Neuron (in vitro differentiated cells): ENCODE data around the gene S100A3.
A peak's percentile ranks its signal among the peaks of the same experiment; 100 is the strongest.
"Not testable (repeated sequence)": the region's sequence is repeated elsewhere in the genome, so short reads cannot be mapped to it uniquely, and the experiment has no call there.

Experiments
- H2AFZ ChIP-seq: one replicate; pipeline ENCODE4 v1.6.1; 2013; ENCODE audit warnings: low read depth, mild to moderate bottlenecking, inconsistent platforms, low read length, moderate library complexity
- H3K27me3 ChIP-seq: one replicate; pipeline ENCODE4 v1.6.1; 2013; ENCODE audit warnings: low read length; ENCODE audit not compliant: insufficient read depth
- H3K36me3 ChIP-seq: one replicate; pipeline ENCODE4 v1.6.1; 2013; ENCODE audit warnings: low read length; ENCODE audit not compliant: insufficient read depth
- H3K4me1 ChIP-seq: one replicate; pipeline ENCODE4 v1.6.1; 2013; ENCODE audit warnings: low read length; ENCODE audit not compliant: insufficient read depth
- H3K4me3 ChIP-seq: 2 replicates; pipeline ENCODE4 v1.5.1; 2013; ENCODE audit warnings: mild to moderate bottlenecking, low read length, moderate library complexity
- H3K9me3 ChIP-seq: one replicate; pipeline ENCODE4 v1.6.1; 2013; ENCODE audit warnings: low read length

Gene S100A3

GRCh38 chr1:153533689-153534201, 15.3 kb downstream of the S100A3 start:
- Histone ChIP-seq H2AFZ (peak overlapping the region; percentile 41), H3K36me3 (no peaks in the 10 kb centered on the region), H3K9me3 (no peaks in the 10 kb centered on the region), H3K4me3 (no peak overlapping the region), H3K27me3 (peaks cover 44% of the 10 kb centered on the region), H3K4me1 (peaks cover 3% of the 10 kb centered on the region)

GRCh38 chr1:153532769-153533599, 16.1 kb downstream of the S100A3 start:
- H3K4me3 ChIP-seq = no peak overlapping the region
- H3K27me3 ChIP-seq = peaks cover 44% of the 10 kb centered on the region
- H2AFZ ChIP-seq = peak overlapping the region; percentile 41
- H3K4me1 ChIP-seq = peaks cover 3% of the 10 kb centered on the region
- H3K36me3 ChIP-seq = no peaks in the 10 kb centered on the region
- H3K9me3 ChIP-seq = no peaks in the 10 kb centered on the region

GRCh38 chr1:153532181-153532580, 16.9 kb downstream of the S100A3 start:
- Histone ChIP-seq H3K4me3 (no peak overlapping the region), H3K36me3 (no peaks in the 10 kb centered on the region), H3K27me3 (peaks cover 44% of the 10 kb centered on the region), H3K4me1 (peaks cover 3% of the 10 kb centered on the region), H3K9me3 (no peaks in the 10 kb centered on the region), H2AFZ (no peak overlapping the region)

- Histone ChIP-seq H3K4me1 (peaks cover 3% of the 10 kb centered on the region), H3K4me3 (no peak overlapping the region), H2AFZ (no peak overlapping the region), H3K36me3 (no peaks in the 10 kb centered on the region), H3K27me3 (peaks cover 42% of the 10 kb centered on the region), H3K9me3 (no peaks in the 10 kb centered on the region)
These were observed 17.4 kb downstream of the S100A3 start for GRCh38 chr1:153531638-153532037.

- no peak overlapping the region for H2AFZ ChIP-seq
- no peak overlapping the region for H3K4me3 ChIP-seq
- no peaks in the 10 kb centered on the region for H3K9me3 ChIP-seq
- H3K4me1 ChIP-seq = peaks cover 2% of the 10 kb centered on the region
- H3K27me3 ChIP-seq = peaks cover 8% of the 10 kb centered on the region
- H3K36me3 ChIP-seq = no peaks in the 10 kb centered on the region
These were observed 21.4 kb downstream of the S100A3 start for GRCh38 chr1:153527683-153528040.

GRCh38 chr1:153527023-153527682, 21.9 kb downstream of the S100A3 start:
- no peaks in the 10 kb centered on the region for H3K36me3 ChIP-seq
- H3K4me3 ChIP-seq = no peak overlapping the region
- H2AFZ ChIP-seq = no peak overlapping the region
- peaks cover 2% of the 10 kb centered on the region for H3K4me1 ChIP-seq
- H3K27me3 ChIP-seq = peaks cover 6% of the 10 kb centered on the region
- no peaks in the 10 kb centered on the region for H3K9me3 ChIP-seq

GRCh38 chr1:153526132-153526543, 22.9 kb downstream of the S100A3 start:
- H3K4me3 ChIP-seq = no peak overlapping the region
- no peaks in the 10 kb centered on the region for H3K36me3 ChIP-seq
- H3K9me3 ChIP-seq = no peaks in the 10 kb centered on the region
- peaks cover 2% of the 10 kb centered on the region for H3K4me1 ChIP-seq
- peaks cover 3% of the 10 kb centered on the region for H3K27me3 ChIP-seq
- H2AFZ ChIP-seq = no peak overlapping the region

GRCh38 chr1:153525088-153525728, 23.9 kb downstream of the S100A3 start:
- Histone ChIP-seq H3K4me1 (peaks cover 2% of the 10 kb centered on the region), H2AFZ (no peak overlapping the region), H3K4me3 (no peak overlapping the region), H3K9me3 (no peaks in the 10 kb centered on the region), H3K27me3 (no peaks in the 10 kb centered on the region), H3K36me3 (no peaks in the 10 kb centered on the region)

GRCh38 chr1:153522353-153523048, 26.6 kb downstream of the S100A3 start:
- not testable (repeated sequence) for H3K4me3 ChIP-seq, H3K4me1 ChIP-seq, H3K36me3 ChIP-seq, H3K9me3 ChIP-seq, H3K27me3 ChIP-seq, H2AFZ ChIP-seq

GRCh38 chr1:153521808-153522207, 27.2 kb downstream of the S100A3 start:
- H3K9me3 ChIP-seq, H2AFZ ChIP-seq, H3K4me3 ChIP-seq, H3K27me3 ChIP-seq, H3K36me3 ChIP-seq, H3K4me1 ChIP-seq: not testable (repeated sequence)

GRCh38 chr1:153520818-153521476, 28.1 kb downstream of the S100A3 start:
- no peaks in the 10 kb centered on the region for H3K36me3 ChIP-seq
- H3K9me3 ChIP-seq = no peaks in the 10 kb centered on the region
- no peak overlapping the region for H3K4me3 ChIP-seq
- H3K4me1 ChIP-seq = no peaks in the 10 kb centered on the region
- no peak overlapping the region for H2AFZ ChIP-seq
- H3K27me3 ChIP-seq = no peaks in the 10 kb centered on the region

GRCh38 chr1:153520137-153520691, 28.8 kb downstream of the S100A3 start:
- not testable (repeated sequence) for H2AFZ ChIP-seq, H3K36me3 ChIP-seq, H3K4me3 ChIP-seq, H3K4me1 ChIP-seq, H3K27me3 ChIP-seq, H3K9me3 ChIP-seq
